ENCODE results near the gene TP53AIP1. TPM values are rescaled to one million over a fixed set of nuclear protein-coding genes. Genes with fewer than 3 reads are reported as not detected.

The TP53AIP1 gene
- total and polyA plus RNA-seq, 7 donors, result 0.07 to 0.51 (median 0.08) TPM; not detected in 4

- no peak overlapping the region for H3K4me3 ChIP-seq
- no peak for TF ChIP-seq CTCF (IDR thresholded peaks at IDR 0.05)
- no peaks in the 10 kb centered on the region for H3K27me3 ChIP-seq (ENCODE audit: insufficient read depth in 3 of 3, low read length in 2 of 3)
- no peak overlapping the region for H3K27ac ChIP-seq
- no peaks in the 10 kb centered on the region for H3K9me3 ChIP-seq
- DNase-seq (no peak), ATAC-seq (no peak)
- peaks cover 0 to 69% of the 10 kb centered on the region in 2 donors for H3K36me3 ChIP-seq (ENCODE audit: insufficient read depth in 1 of 2, low read depth in 1 of 2)
- WGBS, 3 donors, result 75 to 87% (median 81%) methylated on average over 7 of the region's 7 CpGs
- no peaks in the 10 kb centered on the region for H3K4me1 ChIP-seq
- intact Hi-C loops (cut with DNase I), result no loop called here
These were observed 38.6 kb upstream of the TP53AIP1 start for GRCh38 chr11:128981254-128981653.

- peaks cover 5% of the 10 kb centered on the region for H3K4me1 ChIP-seq
- 92 to 96% (median 95%) methylated on average over 13 of the region's 13 CpGs for WGBS, 3 donors
These were observed 28.0 kb upstream of the TP53AIP1 start for GRCh38 chr11:128970598-128971190.

GRCh38 chr11:128968916-128969315 lies 26.2 kb upstream of the TP53AIP1 start:
- Histone ChIP-seq H3K36me3 (ENCODE audit: insufficient read depth in 1 of 2, low read depth in 1 of 2) (peaks cover 2 to 48% of the 10 kb centered on the region in 2 donors), H3K27me3 (ENCODE audit: insufficient read depth in 3 of 3, low read length in 2 of 3) (no peaks in the 10 kb centered on the region), H3K27ac (no peak overlapping the region), H3K4me1 (peaks cover 5% of the 10 kb centered on the region), H3K9me3 (no peaks in the 10 kb centered on the region), H3K4me3 (no peak overlapping the region)
- no peak for DNase-seq
- 96 to 97% (median 97%) methylated on average over 9 of the region's 9 CpGs for WGBS, 3 donors
- TF ChIP-seq CTCF (IDR thresholded peaks at IDR 0.05), result no peak
- no peak for ATAC-seq
- intact Hi-C loops (cut with DNase I), result no loop called here

More at GRCh38 chr11:128970598-128971190, 28.0 kb upstream of the TP53AIP1 start:
- Histone ChIP-seq H3K27me3 (ENCODE audit: insufficient read depth in 3 of 3, low read length in 2 of 3) (no peaks in the 10 kb centered on the region), H3K4me3 (no peak overlapping the region), H3K36me3 (ENCODE audit: insufficient read depth in 1 of 2, low read depth in 1 of 2) (peaks cover 6 to 61% of the 10 kb centered on the region in 2 donors), H3K9me3 (no peaks in the 10 kb centered on the region), H3K27ac (no peak overlapping the region)
- DNase-seq (no peak), ATAC-seq (no peak)
- no peak for TF ChIP-seq CTCF (IDR thresholded peaks at IDR 0.05)
- intact Hi-C loops (cut with DNase I), result no loop called here

- no peak for DNase-seq
- H3K4me3 ChIP-seq, result no peak overlapping the region
- no peak for TF ChIP-seq CTCF (IDR thresholded peaks at IDR 0.05)
- no peak overlapping the region for H3K27ac ChIP-seq
- H3K4me1 ChIP-seq, result peaks cover 5% of the 10 kb centered on the region
- H3K9me3 ChIP-seq, result no peaks in the 10 kb centered on the region
- 50 to 83% (median 69%) methylated on average over 6 of the region's 6 CpGs for WGBS, 3 donors
- H3K36me3 ChIP-seq (ENCODE audit: insufficient read depth in 1 of 2, low read depth in 1 of 2), result peaks cover 0 to 35% of the 10 kb centered on the region in 2 donors
- intact Hi-C loops (cut with DNase I), result loop anchor here in 1 of 2 donors (2.0 kb wide), 1 partner anchor 51 kb away; no protein-coding TSS in a partner anchor
- H3K27me3 ChIP-seq (ENCODE audit: insufficient read depth in 3 of 3, low read length in 2 of 3), result no peaks in the 10 kb centered on the region
- ATAC-seq, result peak in 3 of 4 donors; percentile 68 to 76 (median 75)
These were observed 24.9 kb upstream of the TP53AIP1 start for GRCh38 chr11:128967578-128967977.

- TF ChIP-seq CTCF (IDR thresholded peaks at IDR 0.05), result no peak
- Histone ChIP-seq H3K27me3 (ENCODE audit: insufficient read depth in 3 of 3, low read length in 2 of 3) (no peaks in the 10 kb centered on the region), H3K27ac (no peak overlapping the region), H3K4me1 (peaks cover 5% of the 10 kb centered on the region), H3K4me3 (no peak overlapping the region), H3K36me3 (ENCODE audit: insufficient read depth in 1 of 2, low read depth in 1 of 2) (peaks cover 0 to 18% of the 10 kb centered on the region in 2 donors), H3K9me3 (no peaks in the 10 kb centered on the region)
- no peak for ATAC-seq
- intact Hi-C loops (cut with DNase I), result no loop called here
- no peak for DNase-seq
- 50 to 59% (median 54%) methylated on average over 4 of the region's 4 CpGs for WGBS, 3 donors
These were observed 22.8 kb upstream of the TP53AIP1 start for GRCh38 chr11:128965485-128965884.
